Esophagus squamous epithelium (tissue), 4 donors: ENCODE results near the gene MALRD1.

ENCODE experiments used
- POLR2A ChIP-seq, 4 donors: fragments of 450-650 bp; IDR thresholded peaks; one replicate each; pipeline ENCODE4 v1.6.1; 2017; ENCODE audit warnings: antibody characterized with exemption in 4 of 4, mild to moderate bottlenecking in 4 of 4, moderate library complexity in 3 of 4
- TF ChIP-seq, protein P1 (sequence below), 6 experiments: fragments of 450-650 bp in 4 of 6; fragments of 200-600 bp in 2 of 6; sonication (generic) in 2 of 6; IDR thresholded peaks; one replicate each; pipeline ENCODE4 v1.5.1; 2016 to 2019; ENCODE audit warnings: antibody characterized with exemption in 6 of 6, mild to moderate bottlenecking in 4 of 6, moderate library complexity in 4 of 6

DNA sequence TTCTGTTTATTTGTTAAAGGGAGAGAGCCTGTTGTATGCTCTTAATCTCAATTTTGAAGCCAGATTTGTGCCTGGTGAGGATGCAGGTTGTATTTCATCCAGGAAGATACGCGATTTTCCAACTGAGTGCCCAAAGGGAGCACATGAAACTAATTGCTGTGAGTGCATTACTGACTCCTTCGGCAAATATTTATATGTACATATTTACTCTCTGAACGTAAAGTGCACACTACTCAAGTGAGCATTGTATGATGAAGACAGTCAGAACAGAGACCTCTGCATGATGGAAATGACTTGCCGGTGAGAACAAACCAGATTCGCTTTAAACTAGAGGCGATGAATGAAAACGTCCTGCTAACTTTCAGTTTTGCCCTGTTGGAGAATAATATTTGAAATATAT is 130.1 kb downstream of the MALRD1 start:
- TF ChIP-seq, protein P1, sequence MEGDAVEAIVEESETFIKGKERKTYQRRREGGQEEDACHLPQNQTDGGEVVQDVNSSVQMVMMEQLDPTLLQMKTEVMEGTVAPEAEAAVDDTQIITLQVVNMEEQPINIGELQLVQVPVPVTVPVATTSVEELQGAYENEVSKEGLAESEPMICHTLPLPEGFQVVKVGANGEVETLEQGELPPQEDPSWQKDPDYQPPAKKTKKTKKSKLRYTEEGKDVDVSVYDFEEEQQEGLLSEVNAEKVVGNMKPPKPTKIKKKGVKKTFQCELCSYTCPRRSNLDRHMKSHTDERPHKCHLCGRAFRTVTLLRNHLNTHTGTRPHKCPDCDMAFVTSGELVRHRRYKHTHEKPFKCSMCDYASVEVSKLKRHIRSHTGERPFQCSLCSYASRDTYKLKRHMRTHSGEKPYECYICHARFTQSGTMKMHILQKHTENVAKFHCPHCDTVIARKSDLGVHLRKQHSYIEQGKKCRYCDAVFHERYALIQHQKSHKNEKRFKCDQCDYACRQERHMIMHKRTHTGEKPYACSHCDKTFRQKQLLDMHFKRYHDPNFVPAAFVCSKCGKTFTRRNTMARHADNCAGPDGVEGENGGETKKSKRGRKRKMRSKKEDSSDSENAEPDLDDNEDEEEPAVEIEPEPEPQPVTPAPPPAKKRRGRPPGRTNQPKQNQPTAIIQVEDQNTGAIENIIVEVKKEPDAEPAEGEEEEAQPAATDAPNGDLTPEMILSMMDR (IDR thresholded peaks at IDR 0.05): no peak
- TF ChIP-seq POLR2A (IDR thresholded peaks at IDR 0.05): no peak
